AG09319 (cell line): ENCODE data around the gene HDAC9.
A peak's percentile ranks its signal among the peaks of the same experiment; 100 is the strongest.

Source experiments
- DNase-seq: peaks from one replicate; pipeline ENCODE4 v3.0.0-alpha.2; 2010; ENCODE audit warnings: low read depth; ENCODE audit errors: extremely low read depth
- TF ChIP-seq, protein P1 (sequence below): IDR thresholded peaks from 2 replicates; pipeline ENCODE4 v1.5.1; 2011; ENCODE audit warnings: low read depth, mild to moderate bottlenecking, inconsistent platforms, low read length, moderate library complexity

The HDAC9 gene

DNA sequence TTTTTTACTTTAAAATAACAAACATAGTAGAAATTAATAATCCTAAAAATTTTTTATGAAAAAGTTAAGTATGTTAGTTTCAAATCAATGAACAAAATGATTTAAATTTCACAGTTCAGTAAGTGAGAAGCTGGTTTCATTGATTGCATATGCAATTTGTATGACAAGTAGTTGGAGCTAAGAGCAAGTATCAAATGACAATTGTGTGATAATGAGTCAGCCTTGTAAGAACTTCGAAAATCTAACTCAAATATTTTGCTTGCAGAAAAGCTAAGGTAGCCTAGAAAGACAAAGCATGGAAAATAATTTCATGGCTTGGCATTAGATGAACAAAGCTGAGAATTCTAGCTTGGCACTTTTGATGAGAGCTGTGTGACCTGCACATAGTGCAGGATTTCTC lies 111.5 kb downstream of the HDAC9 start:
- TF ChIP-seq, protein P1, sequence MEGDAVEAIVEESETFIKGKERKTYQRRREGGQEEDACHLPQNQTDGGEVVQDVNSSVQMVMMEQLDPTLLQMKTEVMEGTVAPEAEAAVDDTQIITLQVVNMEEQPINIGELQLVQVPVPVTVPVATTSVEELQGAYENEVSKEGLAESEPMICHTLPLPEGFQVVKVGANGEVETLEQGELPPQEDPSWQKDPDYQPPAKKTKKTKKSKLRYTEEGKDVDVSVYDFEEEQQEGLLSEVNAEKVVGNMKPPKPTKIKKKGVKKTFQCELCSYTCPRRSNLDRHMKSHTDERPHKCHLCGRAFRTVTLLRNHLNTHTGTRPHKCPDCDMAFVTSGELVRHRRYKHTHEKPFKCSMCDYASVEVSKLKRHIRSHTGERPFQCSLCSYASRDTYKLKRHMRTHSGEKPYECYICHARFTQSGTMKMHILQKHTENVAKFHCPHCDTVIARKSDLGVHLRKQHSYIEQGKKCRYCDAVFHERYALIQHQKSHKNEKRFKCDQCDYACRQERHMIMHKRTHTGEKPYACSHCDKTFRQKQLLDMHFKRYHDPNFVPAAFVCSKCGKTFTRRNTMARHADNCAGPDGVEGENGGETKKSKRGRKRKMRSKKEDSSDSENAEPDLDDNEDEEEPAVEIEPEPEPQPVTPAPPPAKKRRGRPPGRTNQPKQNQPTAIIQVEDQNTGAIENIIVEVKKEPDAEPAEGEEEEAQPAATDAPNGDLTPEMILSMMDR, result no peak
- DNase-seq, result peak; percentile 5

- TF ChIP-seq, protein P1, result peak; percentile 33
- no peak for DNase-seq
These were observed 114.9 kb downstream of the HDAC9 start for GRCh38 chr7:18610331-18610948.

DNA sequence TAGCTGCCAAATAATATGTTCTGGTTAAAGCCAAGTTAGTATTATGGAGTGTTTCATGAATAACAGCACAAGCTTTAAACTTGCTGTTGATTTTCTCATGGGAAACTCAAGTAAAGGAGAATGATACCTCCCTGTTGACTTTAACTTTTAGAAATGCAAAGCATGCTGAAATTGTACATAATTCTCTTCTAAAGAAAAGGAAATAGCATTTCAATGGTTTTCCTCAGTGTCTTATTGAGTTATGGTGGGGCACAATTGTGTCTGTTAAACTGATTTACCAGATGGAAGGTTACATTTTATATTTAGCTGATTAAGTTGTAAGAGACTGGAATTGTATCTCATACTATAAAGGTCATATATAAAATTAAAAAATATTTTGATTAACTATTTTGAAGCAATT lies 119.3 kb downstream of the HDAC9 start:
- DNase-seq, result no peak
- TF ChIP-seq, protein P1, result no peak

DNA sequence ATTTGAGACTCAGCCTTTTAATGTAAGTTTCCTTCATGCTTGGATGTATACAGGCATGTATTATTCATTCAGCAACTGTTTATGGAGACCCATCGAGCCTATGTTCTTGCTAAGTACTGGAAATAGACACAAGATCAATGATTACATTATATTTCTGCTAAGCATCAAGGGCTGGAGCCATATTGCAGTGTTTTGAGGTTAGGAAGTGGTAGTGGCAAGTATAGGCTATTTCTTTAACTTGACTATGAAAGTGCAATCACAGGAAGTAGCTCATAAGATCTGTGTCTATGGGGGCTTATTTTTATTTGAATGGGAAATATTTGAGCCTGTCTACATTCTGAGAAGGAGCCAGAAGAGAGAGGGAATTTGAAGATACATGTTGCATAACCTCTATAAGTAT lies 123.8 kb downstream of the HDAC9 start:
- DNase-seq, result no peak
- TF ChIP-seq, protein P1, result no peak

- DNase-seq, result no peak
- TF ChIP-seq, protein P1, result no peak
These were observed 127.8 kb downstream of the HDAC9 start for GRCh38 chr7:18623389-18623788.

DNA sequence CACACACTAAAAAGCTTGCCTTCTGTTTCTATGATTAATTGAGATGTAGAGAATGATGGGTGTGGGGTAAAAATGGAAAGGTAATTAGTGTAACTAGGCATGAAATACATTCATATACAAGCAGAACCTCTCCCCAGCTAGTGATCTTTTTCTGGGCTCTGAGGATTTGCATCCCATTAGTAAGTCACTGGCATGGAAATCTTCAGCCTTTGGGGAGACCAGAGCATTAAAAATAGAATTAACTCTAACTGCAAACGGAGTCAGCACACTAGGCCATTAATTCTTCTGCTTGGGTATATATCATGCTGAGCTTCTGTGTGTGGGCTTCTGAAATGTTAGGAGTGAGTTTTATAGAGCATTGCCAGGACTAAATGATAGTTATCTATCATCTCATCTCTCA lies 128.9 kb downstream of the HDAC9 start:
- TF ChIP-seq, protein P1, result no peak
- no peak for DNase-seq

GRCh38 chr7:18626086-18626485 lies 130.5 kb downstream of the HDAC9 start:
- TF ChIP-seq, protein P1, result no peak
- no peak for DNase-seq
